NT2/D1 (cell line): ENCODE measurements around the gene BAIAP2L2.
"Not testable (repeated sequence)": the region's sequence is repeated elsewhere in the genome, so short reads cannot be mapped to it uniquely, and the experiment has no call there.

ENCODE experiments used
- DNase-seq: peaks from one replicate; pipeline ENCODE4 v3.0.0-alpha.2; 2011; ENCODE audit warnings: low read depth, low spot score
- H3K27me3 ChIP-seq: 2 replicates; pipeline ENCODE4 v1.6.0; 2011; ENCODE audit warnings: mild to moderate bottlenecking; ENCODE audit not compliant: insufficient read length, insufficient read depth
- H3K36me3 ChIP-seq: 2 replicates; pipeline ENCODE4 v1.6.1; 2011; ENCODE audit warnings: mild to moderate bottlenecking, low read length, mixed read lengths; ENCODE audit not compliant: insufficient read depth, insufficient read length
- H3K4me1 ChIP-seq: 2 replicates; pipeline ENCODE4 v1.5.1; 2011; ENCODE audit not compliant: insufficient read depth, insufficient read length
- H3K4me3 ChIP-seq: 2 replicates; pipeline ENCODE4 v1.5.1; 2011; ENCODE audit warnings: low read depth; ENCODE audit not compliant: insufficient read length
- H3K9ac ChIP-seq: 2 replicates; pipeline ENCODE4 v1.6.0; 2011; ENCODE audit warnings: low read depth; ENCODE audit not compliant: insufficient read length
- H3K9me3 ChIP-seq: 2 replicates; pipeline ENCODE4 v1.5.1; 2011; ENCODE audit warnings: mild to moderate bottlenecking, low read length; ENCODE audit not compliant: insufficient read depth
- SUZ12 ChIP-seq: IDR thresholded peaks from 2 replicates; pipeline ENCODE4 v1.6.1; 2011; ENCODE audit not compliant: insufficient read length, insufficient read depth; ENCODE audit errors: extremely low read depth
- YY1 ChIP-seq: IDR thresholded peaks from 2 replicates; pipeline ENCODE4 v1.6.1; 2011; ENCODE audit not compliant: insufficient read length, insufficient read depth
- ZNF274 ChIP-seq: IDR thresholded peaks from 2 replicates; pipeline ENCODE4 v1.6.1; 2011; ENCODE audit warnings: mild to moderate bottlenecking, low read depth, low read length

The BAIAP2L2 gene

GRCh38 chr22:38120359-38121110, 10.1 kb upstream of the BAIAP2L2 start:
- no peaks in the 10 kb centered on the region for H3K27me3 ChIP-seq
- peaks cover 4% of the 10 kb centered on the region for H3K36me3 ChIP-seq
- H3K9me3 ChIP-seq, result no peaks in the 10 kb centered on the region
- H3K4me1 ChIP-seq, result peaks cover 5% of the 10 kb centered on the region
- TF ChIP-seq YY1, result no peak
- TF ChIP-seq SUZ12, result no peak
- TF ChIP-seq ZNF274, result no peak
- no peak for DNase-seq
- H3K9ac ChIP-seq, result no peak overlapping the region
- H3K4me3 ChIP-seq, result no peak overlapping the region

GRCh38 chr22:38118747-38119146, 8.3 kb upstream of the BAIAP2L2 start:
- H3K27me3 ChIP-seq, H3K9ac ChIP-seq, H3K4me3 ChIP-seq, DNase-seq, H3K4me1 ChIP-seq, H3K36me3 ChIP-seq, H3K9me3 ChIP-seq: not testable (repeated sequence)

- DNase-seq, result no peak
- peaks cover 4% of the 10 kb centered on the region for H3K36me3 ChIP-seq
- peaks cover 3% of the 10 kb centered on the region for H3K4me1 ChIP-seq
- H3K9me3 ChIP-seq, result no peaks in the 10 kb centered on the region
- H3K27me3 ChIP-seq, result no peaks in the 10 kb centered on the region
- H3K9ac ChIP-seq, result no peak overlapping the region
- TF ChIP-seq YY1 (no peak), SUZ12 (no peak), ZNF274 (no peak)
- no peak overlapping the region for H3K4me3 ChIP-seq
Observed at GRCh38 chr22:38118182-38118581, 7.7 kb upstream of the BAIAP2L2 start.

GRCh38 chr22:38117556-38117955, 7.1 kb upstream of the BAIAP2L2 start:
- H3K4me3 ChIP-seq, DNase-seq, H3K4me1 ChIP-seq, H3K9me3 ChIP-seq, H3K9ac ChIP-seq, H3K27me3 ChIP-seq, H3K36me3 ChIP-seq: not testable (repeated sequence)

GRCh38 chr22:38115423-38116205, 5.1 kb upstream of the BAIAP2L2 start:
- Histone ChIP-seq H3K9ac (no peak overlapping the region), H3K9me3 (no peaks in the 10 kb centered on the region), H3K27me3 (no peaks in the 10 kb centered on the region), H3K36me3 (peaks cover 4% of the 10 kb centered on the region), H3K4me3 (no peak overlapping the region), H3K4me1 (peaks cover 7% of the 10 kb centered on the region)
- TF ChIP-seq YY1 (no peak), ZNF274 (no peak), SUZ12 (no peak)
- no peak for DNase-seq

GRCh38 chr22:38114484-38115398, 4.3 kb upstream of the BAIAP2L2 start:
- DNase-seq, result peak; percentile 56
- H3K27me3 ChIP-seq, result no peaks in the 10 kb centered on the region
- H3K36me3 ChIP-seq, result peaks cover 4% of the 10 kb centered on the region
- H3K4me1 ChIP-seq, result peaks cover 7% of the 10 kb centered on the region
- H3K9ac ChIP-seq, result peak overlapping the region; percentile 22
- H3K9me3 ChIP-seq, result no peaks in the 10 kb centered on the region
- TF ChIP-seq ZNF274, result no peak
- TF ChIP-seq SUZ12, result no peak
- TF ChIP-seq YY1, result no peak
- no peak overlapping the region for H3K4me3 ChIP-seq

- Histone ChIP-seq H3K27me3 (no peaks in the 10 kb centered on the region), H3K9me3 (no peaks in the 10 kb centered on the region), H3K9ac (no peak overlapping the region), H3K4me1 (peaks cover 11% of the 10 kb centered on the region), H3K4me3 (no peak overlapping the region), H3K36me3 (peaks cover 4% of the 10 kb centered on the region)
- TF ChIP-seq SUZ12 (no peak), YY1 (no peak), ZNF274 (no peak)
- no peak for DNase-seq
Observed at GRCh38 chr22:38112381-38112780, 1.9 kb upstream of the BAIAP2L2 start.
